Fibroblast of mammary gland (primary cell): ENCODE data around the gene LRR1.
"Not testable (repeated sequence)": the region's sequence is repeated elsewhere in the genome, so short reads cannot be mapped to it uniquely, and the experiment has no call there.

Experiments used
- DNase-seq: peaks from one replicate; pipeline ENCODE4 v3.0.0-alpha.2; 2010; ENCODE audit warnings: low read depth
- H3K4me3 ChIP-seq: 2 replicates; pipeline ENCODE4 v1.5.1; 2011; ENCODE audit warnings: low read depth, mild to moderate bottlenecking, low read length, moderate library complexity; ENCODE audit not compliant: control insufficient read depth
- CTCF ChIP-seq: conservative IDR thresholded peaks from 2 replicates; pipeline ENCODE4 v1.5.1; 2011; ENCODE audit warnings: low read depth, low read length, inconsistent platforms; ENCODE audit not compliant: control insufficient read depth, insufficient read depth

The LRR1 gene

GRCh38 chr14:49581209-49582112 is 17.3 kb upstream of the LRR1 start:
- no peak for TF ChIP-seq CTCF
- no peak for DNase-seq
- H3K4me3 ChIP-seq, result no peak overlapping the region

GRCh38 chr14:49582113-49582977 is 16.4 kb upstream of the LRR1 start:
- no peak for TF ChIP-seq CTCF
- DNase-seq, result no peak
- H3K4me3 ChIP-seq, result no peak overlapping the region

- peak overlapping the region; percentile 68 for H3K4me3 ChIP-seq
- DNase-seq, result no peak
- no peak for TF ChIP-seq CTCF
These were observed 15.1 kb upstream of the LRR1 start for GRCh38 chr14:49583629-49584028.

GRCh38 chr14:49584058-49584457 is 14.7 kb upstream of the LRR1 start:
- DNase-seq, result no peak
- no peak for TF ChIP-seq CTCF

GRCh38 chr14:49584981-49585640 is 13.6 kb upstream of the LRR1 start:
- not testable (repeated sequence) for DNase-seq

More at GRCh38 chr14:49584058-49584457, 14.7 kb upstream of the LRR1 start:
- peak overlapping the region; percentile 68 for H3K4me3 ChIP-seq

GRCh38 chr14:49585803-49586672 is 12.7 kb upstream of the LRR1 start, which contains the start of gene RPS29:
TSS of gene RPS29 (minus strand) at chr14:49586380. CDS start at chr14:49586346, 34 bp downstream.
- DNase-seq, result peak; percentile 99
- peak within 1 kb of the TSS; percentile 68 for H3K4me3 ChIP-seq
- no peak for TF ChIP-seq CTCF

More at GRCh38 chr14:49584981-49585640, 13.6 kb upstream of the LRR1 start:
- H3K4me3 ChIP-seq, result peak overlapping the region; percentile 68
